ENCODE data around the gene ADAMTSL1.
"Not testable (repeated sequence)": the region's sequence is repeated elsewhere in the genome, so short reads cannot be mapped to it uniquely, and the experiment has no call there.

Gene ADAMTSL1

GRCh38 chr9:18926513-18926912 lies 452.6 kb downstream of the ADAMTSL1 start:
- no peak for TF ChIP-seq CTCF (IDR thresholded peaks at IDR 0.05; ENCODE audit: low read depth, low read length)
- Histone ChIP-seq H3K4me3 (ENCODE audit: low read depth, low read length) (no peak overlapping the region), H3K9me3 (ENCODE audit: severe bottlenecking) (no peaks in the 10 kb centered on the region), H3K27ac (no peak overlapping the region), H3K27me3 (ENCODE audit: insufficient read depth, low read depth, severe bottlenecking) (no peaks in the 10 kb centered on the region), H3K36me3 (no peaks in the 10 kb centered on the region)
- DNase-seq, result no peak

- H3K9me3 ChIP-seq (ENCODE audit: severe bottlenecking), result no peaks in the 10 kb centered on the region
- H3K27me3 ChIP-seq (ENCODE audit: insufficient read depth, low read depth, severe bottlenecking), result no peaks in the 10 kb centered on the region
- DNase-seq, result no peak
- TF ChIP-seq CTCF (IDR thresholded peaks at IDR 0.05; ENCODE audit: low read depth, low read length), result no peak
- no peak overlapping the region for H3K4me3 ChIP-seq (ENCODE audit: low read depth, low read length)
- no peak overlapping the region for H3K27ac ChIP-seq
- H3K36me3 ChIP-seq, result no peaks in the 10 kb centered on the region
Measured at GRCh38 chr9:18928711-18929110, 454.8 kb downstream of the ADAMTSL1 start.

GRCh38 chr9:18930611-18931010 lies 456.7 kb downstream of the ADAMTSL1 start:
- not testable (repeated sequence) for H3K27ac ChIP-seq; DNase-seq; H3K27me3 ChIP-seq (ENCODE audit: insufficient read depth, low read depth, severe bottlenecking); H3K36me3 ChIP-seq; H3K4me3 ChIP-seq (ENCODE audit: low read depth, low read length); H3K9me3 ChIP-seq (ENCODE audit: severe bottlenecking)

DNA sequence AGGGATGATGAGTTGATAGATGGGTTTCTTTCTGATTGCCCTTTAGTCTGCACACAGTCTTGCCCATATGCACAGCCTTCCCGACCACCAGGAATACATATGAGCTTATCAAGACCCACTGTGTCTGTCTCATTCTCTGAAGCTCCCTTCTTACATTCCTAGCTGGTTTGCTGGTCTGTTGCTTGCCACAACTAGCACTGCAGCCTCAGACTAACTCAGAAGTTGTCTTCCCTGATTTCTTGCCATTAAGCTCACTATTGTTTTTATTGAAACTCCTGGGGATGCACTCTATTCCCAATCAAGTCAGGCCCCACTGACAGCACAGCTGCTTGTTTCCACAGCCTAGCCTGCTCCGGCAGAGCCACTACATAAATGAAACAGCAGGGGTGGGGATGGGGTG lies 461.6 kb downstream of the ADAMTSL1 start:
- H3K9me3 ChIP-seq (ENCODE audit: severe bottlenecking), result no peaks in the 10 kb centered on the region
- H3K27ac ChIP-seq, result no peak overlapping the region
- TF ChIP-seq CTCF (IDR thresholded peaks at IDR 0.05; ENCODE audit: low read depth, low read length), result no peak
- H3K36me3 ChIP-seq, result no peaks in the 10 kb centered on the region
- no peaks in the 10 kb centered on the region for H3K27me3 ChIP-seq (ENCODE audit: insufficient read depth, low read depth, severe bottlenecking)
- H3K4me3 ChIP-seq (ENCODE audit: low read depth, low read length), result no peak overlapping the region
- DNase-seq, result no peak

DNA sequence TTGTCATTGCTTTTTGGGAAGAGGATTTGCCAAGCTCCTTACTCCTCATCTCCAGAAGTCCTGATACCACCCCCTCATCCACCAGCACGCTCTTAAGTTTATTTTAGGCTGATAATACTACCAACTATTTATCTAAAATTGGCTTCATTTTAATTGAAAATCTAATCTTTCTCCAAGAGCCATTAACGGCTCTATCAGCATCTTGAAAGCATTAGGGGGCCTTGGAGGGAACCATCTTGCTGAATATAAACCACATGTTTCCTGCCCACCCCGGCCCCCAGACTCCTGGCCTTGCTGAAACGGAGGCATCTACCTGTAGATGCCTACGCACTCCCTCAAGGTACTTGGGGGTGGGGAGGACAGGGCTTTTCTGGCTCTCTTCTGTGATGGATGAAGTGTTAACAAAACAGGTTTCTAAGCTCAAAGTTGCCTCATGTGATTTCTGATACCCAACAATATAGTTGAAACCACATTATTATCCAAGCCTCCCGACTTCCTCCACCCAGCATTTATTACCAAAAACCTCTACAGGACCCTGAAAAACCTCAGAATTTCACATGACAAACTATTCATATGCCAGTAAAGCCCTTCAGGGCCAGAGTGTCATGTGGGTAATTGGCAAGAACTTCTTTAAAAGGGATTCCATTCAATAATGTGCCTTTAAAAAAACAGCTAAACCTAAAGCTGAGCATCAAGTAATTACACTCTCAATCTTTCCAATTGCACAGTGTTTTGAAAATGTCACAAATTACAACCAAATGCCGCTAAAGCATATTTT lies 462.3 kb downstream of the ADAMTSL1 start:
- Histone ChIP-seq H3K27ac (no peak overlapping the region), H3K36me3 (no peaks in the 10 kb centered on the region), H3K4me3 (ENCODE audit: low read depth, low read length) (no peak overlapping the region), H3K27me3 (ENCODE audit: insufficient read depth, low read depth, severe bottlenecking) (no peaks in the 10 kb centered on the region), H3K9me3 (ENCODE audit: severe bottlenecking) (no peaks in the 10 kb centered on the region)
- no peak for TF ChIP-seq CTCF (IDR thresholded peaks at IDR 0.05; ENCODE audit: low read depth, low read length)
- no peak for DNase-seq

GRCh38 chr9:18939943-18940342 lies 466.0 kb downstream of the ADAMTSL1 start:
- no peaks in the 10 kb centered on the region for H3K27me3 ChIP-seq (ENCODE audit: insufficient read depth, low read depth, severe bottlenecking)
- H3K9me3 ChIP-seq (ENCODE audit: severe bottlenecking), result no peaks in the 10 kb centered on the region
- H3K4me3 ChIP-seq (ENCODE audit: low read depth, low read length), result no peak overlapping the region
- no peak for TF ChIP-seq CTCF (IDR thresholded peaks at IDR 0.05; ENCODE audit: low read depth, low read length)
- H3K27ac ChIP-seq, result no peak overlapping the region
- H3K36me3 ChIP-seq, result no peaks in the 10 kb centered on the region
- no peak for DNase-seq
